Large intestine (tissue), 12 donors: ENCODE results near the gene PCDHGB1. TPM values are rescaled to one million over a fixed set of nuclear protein-coding genes. Genes with fewer than 3 reads are reported as not detected.
A peak's percentile ranks its signal among the peaks of the same experiment; 100 is the strongest.
"Not testable (repeated sequence)": the region's sequence is repeated elsewhere in the genome, so short reads cannot be mapped to it uniquely, and the experiment has no call there.

Source experiments
- DNase-seq, 2 donors: peaks; one replicate each; pipeline versions ENCODE4 v3.0.0 to v3.0.0-alpha.2; 2013
- H3K27ac ChIP-seq: one replicate; pipeline ENCODE4 v1.5.1; 2013; ENCODE audit warnings: low read length
- H3K27me3 ChIP-seq: 2 replicates; pipeline ENCODE4 v1.6.1; 2013; ENCODE audit warnings: low read length; ENCODE audit not compliant: control insufficient read depth, insufficient read depth
- H3K36me3 ChIP-seq: 2 replicates; pipeline ENCODE4 v1.6.1; 2013; ENCODE audit warnings: low read length; ENCODE audit not compliant: control insufficient read depth, insufficient read depth
- H3K4me1 ChIP-seq: one replicate; pipeline ENCODE4 v1.6.1; 2013; ENCODE audit warnings: low read length; ENCODE audit not compliant: control insufficient read depth, insufficient read depth
- H3K4me3 ChIP-seq: one replicate; pipeline ENCODE4 v1.5.1; 2013; ENCODE audit warnings: low read length
- H3K9me3 ChIP-seq: one replicate; pipeline ENCODE4 v1.6.1; 2013; ENCODE audit warnings: mild to moderate bottlenecking, low read depth, low read length, moderate library complexity; ENCODE audit not compliant: control insufficient read depth
- WGBS: methylation state at CpG from one replicate; pipeline ENCODE4 v1.1.5; 2013; ENCODE audit warnings: low lambda C conversion rate; ENCODE audit not compliant: insufficient coverage; 5-methylcytosine and 5-hydroxymethylcytosine counted together
- long read RNA-seq, 11 donors: transcript quantifications; one replicate each; lab custom pipeline, GENCODE V29; 2026
- polyA plus RNA-seq: library from polyadenylated mRNA; unstranded; fragments of 120-200 nt; gene quantifications from one replicate; pipeline ENCODE4 v1.2.1, GENCODE V29; 2013

PCDHGB1 gene
- polyA plus RNA-seq, result 0.52 TPM
- long read RNA-seq, donor 1, result 0 reads
- long read RNA-seq, donor 2, result 0 reads
- long read RNA-seq, donor 3, result 0 reads
- long read RNA-seq, donor 4, result 0 reads
- long read RNA-seq, donor 5, result 0 reads
- long read RNA-seq, donor 6, full-length matches to known transcripts, result 1 of 1 reads
- long read RNA-seq, donor 6, partial matches to known transcripts, result 0 of 1 reads
- long read RNA-seq, donor 6, other reads (novel, unspliced or antisense), result 0 of 1 reads
- long read RNA-seq, donor 7, result 0 reads
- long read RNA-seq, donor 8, result 0 reads
- long read RNA-seq, donor 9, result 0 reads
- long read RNA-seq, donor 10, result 0 reads
- long read RNA-seq, donor 11, result 0 reads

DNA sequence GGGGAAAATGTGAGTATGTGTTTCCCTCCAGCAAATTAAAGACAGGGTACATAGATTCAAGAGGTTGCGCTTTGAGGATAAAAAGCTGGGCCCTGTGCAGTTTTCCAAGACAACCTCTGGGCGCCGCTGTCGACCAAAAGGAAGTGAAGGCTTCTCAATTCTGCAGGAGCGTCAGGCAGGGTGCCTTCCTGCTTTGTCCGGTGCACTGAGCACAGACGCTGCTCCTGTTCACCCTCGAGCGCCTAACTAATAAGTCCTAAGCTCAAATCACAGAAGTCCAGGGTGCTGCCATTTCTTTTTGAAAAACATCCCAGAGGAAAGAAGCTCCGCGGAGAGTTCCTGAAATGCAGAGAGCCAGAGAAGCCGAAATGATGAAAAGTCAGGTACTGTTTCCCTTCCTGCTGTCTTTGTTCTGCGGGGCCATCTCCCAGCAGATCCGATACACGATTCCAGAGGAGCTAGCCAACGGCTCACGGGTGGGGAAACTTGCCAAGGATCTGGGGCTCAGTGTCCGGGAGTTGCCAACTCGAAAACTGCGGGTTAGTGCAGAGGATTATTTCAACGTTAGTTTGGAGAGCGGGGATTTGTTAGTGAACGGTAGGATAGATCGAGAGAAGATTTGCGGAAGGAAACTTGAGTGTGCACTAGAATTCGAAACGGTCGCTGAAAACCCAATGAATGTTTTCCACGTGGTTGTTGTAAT, at the start of gene PCDHGB1:
TSS of gene PCDHGB1 (plus strand) at position 183 of the 703 bp plus-strand sequence. CDS start at position 345, 162 bp downstream.
- peaks cover 31% of the 10 kb centered on the region for H3K27me3 ChIP-seq
- WGBS, result 60% methylated on average over 1 of the region's 29 CpGs
- H3K4me3 ChIP-seq, result no peak within 1 kb of the TSS
- H3K9me3 ChIP-seq, result peaks cover 33% of the 10 kb centered on the region
- H3K4me1 ChIP-seq, result no peaks in the 10 kb centered on the region
- H3K27ac ChIP-seq, result no peak within 1 kb of the TSS
- no peak for DNase-seq
- no peaks in the 10 kb centered on the region for H3K36me3 ChIP-seq

DNA sequence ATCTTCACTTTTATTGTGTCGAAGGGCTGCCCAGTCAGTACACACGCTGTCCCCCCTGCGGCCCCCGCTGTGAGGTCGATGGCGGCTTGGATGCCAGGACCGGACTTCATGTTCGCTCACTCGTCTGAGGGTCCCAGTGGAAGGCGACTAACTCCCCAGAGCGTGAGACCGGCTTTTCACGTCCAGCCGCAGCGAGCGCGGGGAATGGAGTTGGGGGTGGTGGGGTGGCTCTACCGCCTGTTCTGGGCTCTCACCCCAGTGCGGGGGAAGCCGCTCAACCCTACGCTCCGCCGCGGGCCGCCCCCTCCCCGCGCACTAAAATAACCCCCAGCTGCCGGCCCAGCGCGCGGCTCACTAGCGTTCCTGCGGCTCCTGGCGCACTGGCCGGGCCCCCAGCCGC, 46.1 kb upstream of the PCDHGB1 start, which contains the start of gene SLC25A2:
TSS of gene SLC25A2 (minus strand) at position 294 of the 400 bp plus-strand sequence. CDS start at position 110, 184 bp downstream.
- H3K36me3 ChIP-seq, result no peaks in the 10 kb centered on the region
- H3K4me3 ChIP-seq, result no peak within 1 kb of the TSS
- H3K9me3 ChIP-seq, result peaks cover 48% of the 10 kb centered on the region
- WGBS, result no CpG with 5 or more reads among the region's 36 CpGs
- DNase-seq, result no peak
- no peak within 1 kb of the TSS for H3K27ac ChIP-seq
- H3K4me1 ChIP-seq, result no peaks in the 10 kb centered on the region
- H3K27me3 ChIP-seq, result no peaks in the 10 kb centered on the region

DNA sequence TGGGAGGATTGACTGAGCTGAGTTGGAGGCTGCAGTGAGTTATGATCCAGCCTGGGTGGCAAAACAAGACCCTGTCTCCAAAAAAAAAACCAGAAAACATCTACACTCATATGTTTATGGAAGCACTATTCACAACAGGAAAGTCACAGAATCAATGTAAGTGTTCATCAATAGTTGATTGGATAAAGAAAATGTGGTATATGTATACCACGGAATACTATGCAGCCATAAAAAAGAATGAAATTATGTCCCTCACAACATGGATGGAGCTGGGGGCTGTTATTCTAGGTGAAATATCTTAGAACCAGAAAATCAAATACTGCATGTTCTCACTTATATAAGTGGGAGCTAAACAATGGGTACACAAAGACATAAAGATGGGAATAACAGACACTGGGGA, 43.3 kb upstream of the PCDHGB1 start:
- Histone ChIP-seq H3K27me3 (no peaks in the 10 kb centered on the region), H3K4me3 (no peak overlapping the region), H3K36me3 (no peaks in the 10 kb centered on the region), H3K4me1 (no peaks in the 10 kb centered on the region), H3K27ac (no peak overlapping the region), H3K9me3 (peaks cover 52% of the 10 kb centered on the region)
- no peak for DNase-seq
- WGBS, result 100% methylated on average over 1 of the region's 1 CpG

DNA sequence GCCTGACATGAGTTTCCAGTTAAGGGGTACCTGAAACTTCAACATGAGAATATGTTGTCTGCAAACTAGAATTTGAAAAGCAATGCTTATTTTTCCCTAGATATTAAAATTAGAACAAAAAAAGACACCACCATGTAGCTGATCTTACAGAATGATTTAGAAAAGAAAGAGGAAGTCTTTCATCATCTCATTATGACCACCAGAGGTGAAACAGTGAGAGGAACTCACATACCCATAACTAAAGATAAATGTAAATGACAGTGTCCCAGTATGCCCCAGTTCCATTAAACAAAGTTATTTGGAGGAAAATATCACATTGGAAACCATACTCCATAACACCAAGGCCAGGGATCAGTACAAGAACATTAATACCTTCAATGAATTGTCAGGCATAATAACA, 36.2 kb upstream of the PCDHGB1 start:
- Histone ChIP-seq H3K4me3 (no peak overlapping the region), H3K4me1 (no peaks in the 10 kb centered on the region), H3K27me3 (no peaks in the 10 kb centered on the region), H3K9me3 (peaks cover 53% of the 10 kb centered on the region), H3K27ac (no peak overlapping the region), H3K36me3 (no peaks in the 10 kb centered on the region)
- DNase-seq, result no peak

DNA sequence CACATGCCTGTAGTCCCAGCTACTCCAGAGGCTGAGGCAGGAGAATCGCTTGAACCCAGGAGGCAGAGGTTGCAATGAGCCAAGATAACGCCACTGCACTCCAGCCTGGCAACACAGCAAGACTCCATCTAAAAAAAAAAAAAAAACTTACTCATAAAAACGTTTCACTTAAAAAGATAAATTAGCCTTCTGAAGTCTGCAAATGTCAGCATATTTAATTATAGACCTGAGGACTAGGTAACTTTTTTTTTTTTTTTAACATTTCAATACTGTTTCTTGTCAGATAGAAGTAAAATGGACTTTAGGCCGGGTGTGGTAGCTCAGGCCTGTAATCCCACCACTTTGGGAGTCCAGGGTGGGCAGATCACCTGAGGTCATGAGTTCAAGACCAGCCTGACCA, 32.9 kb upstream of the PCDHGB1 start:
- no CpG with 5 or more reads among the region's 4 CpGs for WGBS
- not testable (repeated sequence) for H3K4me3 ChIP-seq, H3K36me3 ChIP-seq, DNase-seq, H3K4me1 ChIP-seq, H3K27ac ChIP-seq, H3K27me3 ChIP-seq
- peaks cover 67% of the 10 kb centered on the region for H3K9me3 ChIP-seq

DNA sequence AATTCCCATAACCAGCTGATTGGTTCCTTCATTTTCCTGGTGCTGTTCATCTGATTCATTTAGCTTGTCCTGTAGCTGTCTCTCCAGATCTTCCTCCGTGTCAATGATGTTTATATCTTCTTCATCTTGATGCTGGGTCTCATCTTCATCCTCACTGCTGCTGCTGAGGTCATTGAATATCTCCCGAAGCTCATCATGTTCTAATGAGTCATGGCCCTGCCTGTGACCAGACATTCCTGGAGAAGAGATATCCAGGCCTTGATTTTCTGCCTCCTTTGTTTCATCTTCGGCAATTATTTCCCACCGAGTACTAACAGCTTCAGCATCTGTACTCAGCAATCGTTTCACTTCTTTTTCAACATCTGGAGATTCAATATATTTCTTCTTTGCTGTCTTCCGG, 30.7 kb upstream of the PCDHGB1 start:
- 89% methylated on average over 3 of the region's 6 CpGs for WGBS
- H3K4me1 ChIP-seq, result peaks cover 3% of the 10 kb centered on the region
- no peak for DNase-seq
- H3K9me3 ChIP-seq, result peaks cover 56% of the 10 kb centered on the region
- no peaks in the 10 kb centered on the region for H3K27me3 ChIP-seq
- H3K36me3 ChIP-seq, result peaks cover 8% of the 10 kb centered on the region
- H3K27ac ChIP-seq, result no peak overlapping the region
- no peak overlapping the region for H3K4me3 ChIP-seq

DNA sequence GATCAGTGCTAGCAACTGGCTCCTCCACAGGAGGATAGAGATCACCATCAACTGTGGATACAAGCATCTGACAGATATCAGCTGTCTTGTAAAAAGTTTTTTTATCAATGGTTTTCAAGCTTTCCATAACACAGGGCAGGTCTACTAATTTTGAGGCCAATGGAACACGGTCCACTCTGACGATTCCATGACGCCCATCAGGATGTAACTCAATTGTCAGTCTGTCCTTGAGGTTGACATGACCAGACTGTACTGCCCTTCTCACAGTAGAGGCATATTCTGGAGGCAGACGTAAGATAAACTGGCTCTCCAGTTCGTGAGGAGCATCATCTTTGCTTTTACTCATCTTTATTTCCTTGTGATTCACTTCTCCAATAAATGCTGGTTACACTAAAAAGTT, 30.2 kb upstream of the PCDHGB1 start:
- Histone ChIP-seq H3K27ac (no peak overlapping the region), H3K27me3 (no peaks in the 10 kb centered on the region), H3K36me3 (peaks cover 8% of the 10 kb centered on the region), H3K9me3 (peaks cover 56% of the 10 kb centered on the region), H3K4me3 (peak overlapping the region; percentile 89), H3K4me1 (peaks cover 3% of the 10 kb centered on the region)
- no peak for DNase-seq
- WGBS, result 29% methylated on average over 1 of the region's 5 CpGs

DNA sequence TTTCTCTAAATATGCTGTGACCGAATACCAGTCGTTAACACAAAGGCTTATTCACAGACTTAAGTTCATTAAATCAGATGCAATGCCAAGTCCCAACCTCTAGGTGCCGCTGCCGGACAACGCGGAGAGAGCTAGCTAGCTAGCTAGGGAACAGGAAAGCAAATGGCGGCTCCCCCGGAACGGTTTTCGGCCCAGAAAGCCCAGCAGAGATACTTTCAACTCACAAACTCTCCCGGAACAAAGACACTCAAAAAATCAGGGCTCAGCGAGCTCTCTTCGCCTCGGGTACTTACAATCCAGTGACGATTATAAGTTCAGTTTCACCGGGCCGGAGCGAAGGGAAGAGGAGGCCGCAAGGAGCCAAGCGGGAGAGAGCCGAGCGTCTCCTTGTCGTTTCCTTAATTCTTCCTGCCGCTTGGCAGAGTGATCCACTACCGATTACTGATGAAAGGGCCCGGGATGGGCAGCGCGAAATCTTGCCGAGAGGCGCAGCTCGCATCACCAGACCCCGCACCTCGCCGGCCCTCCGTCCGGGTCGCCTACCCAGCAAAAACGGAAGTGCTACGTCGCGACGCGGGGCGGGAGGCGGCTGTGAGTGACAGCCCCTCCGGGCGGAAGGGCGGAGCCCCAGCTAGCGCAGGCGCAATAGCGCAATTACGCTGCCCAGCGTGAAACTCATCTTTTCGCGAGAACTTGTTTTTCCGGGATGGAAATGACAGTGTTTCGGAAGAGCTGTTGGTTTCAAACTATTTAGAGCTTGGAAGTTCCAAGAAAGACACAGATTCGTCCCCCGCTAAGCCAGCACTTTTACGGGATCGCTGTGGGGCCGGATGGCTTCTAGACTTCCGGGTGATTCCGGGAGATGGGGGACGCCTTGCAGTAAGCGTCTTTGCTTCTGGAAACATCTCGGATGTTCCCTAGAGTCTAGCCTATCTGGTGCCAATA, 29.4 kb upstream of the PCDHGB1 start, which contains the start of gene TAF7:
TSS of gene TAF7 (minus strand) at position 560 of the 945 bp plus-strand sequence. CDS start 740 bp downstream, outside the sequence.
- peaks cover 3% of the 10 kb centered on the region for H3K4me1 ChIP-seq
- H3K27ac ChIP-seq, result peak within 1 kb of the TSS; percentile 96
- peaks cover 8% of the 10 kb centered on the region for H3K36me3 ChIP-seq
- DNase-seq, result peak; percentile 93 to 94
- no CpG with 5 or more reads among the region's 67 CpGs for WGBS
- H3K27me3 ChIP-seq, result no peaks in the 10 kb centered on the region
- peak within 1 kb of the TSS; percentile 89 for H3K4me3 ChIP-seq
- H3K9me3 ChIP-seq, result peaks cover 59% of the 10 kb centered on the region

DNA sequence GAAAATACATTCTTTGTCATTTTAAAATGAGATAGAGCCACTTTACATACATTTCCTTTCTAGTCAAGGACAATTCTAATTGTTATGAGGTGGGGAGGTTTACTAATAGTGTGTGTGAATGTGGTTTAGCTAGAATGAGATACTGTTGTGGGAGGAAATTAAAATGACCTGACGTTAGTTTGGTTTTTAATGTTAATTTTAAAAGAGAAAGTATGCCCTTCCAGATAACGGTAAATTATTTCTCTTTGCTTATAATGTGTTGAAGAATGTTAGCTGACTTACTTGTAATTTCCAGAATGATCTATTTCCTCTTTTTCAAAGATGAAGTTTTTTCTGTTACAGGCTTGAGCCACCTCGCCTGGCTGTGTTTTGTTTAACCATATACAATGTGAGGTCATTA, 27.6 kb upstream of the PCDHGB1 start:
- peaks cover 45% of the 10 kb centered on the region for H3K9me3 ChIP-seq
- DNase-seq, result no peak
- H3K27me3 ChIP-seq, result peaks cover 8% of the 10 kb centered on the region
- H3K4me1 ChIP-seq, result peaks cover 3% of the 10 kb centered on the region
- 94% methylated on average over 2 of the region's 3 CpGs for WGBS
- no peak overlapping the region for H3K27ac ChIP-seq
- H3K4me3 ChIP-seq, result no peak overlapping the region
- peaks cover 8% of the 10 kb centered on the region for H3K36me3 ChIP-seq
